ENCODE measurements around the gene ANKRD33. TPM values are rescaled to one million over a fixed set of nuclear protein-coding genes. Genes with fewer than 3 reads are reported as not detected.

Gene ANKRD33
- total RNA-seq, 1 experiment from 2014 or later = 0.81 TPM

DNA sequence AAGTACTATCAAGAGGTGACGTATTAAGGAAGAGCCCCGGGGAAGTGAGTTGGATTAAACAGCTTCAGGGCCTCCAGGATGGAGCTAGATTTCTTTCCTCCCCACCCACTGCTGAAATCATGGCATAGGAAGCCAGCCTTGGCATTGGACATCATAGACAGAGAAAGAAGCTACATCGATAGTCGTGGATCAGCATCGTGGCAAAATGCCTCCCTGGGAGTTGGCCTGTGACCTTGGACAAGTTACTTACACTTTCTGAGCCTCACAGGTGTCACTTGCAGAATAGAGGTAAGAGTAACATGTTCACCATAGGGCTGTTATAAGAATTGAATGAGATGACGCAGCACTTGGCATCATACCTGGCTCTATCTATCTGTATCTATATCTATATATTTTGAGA is 5.9 kb downstream of the ANKRD33 start:
- Histone ChIP-seq H3K27ac (ENCODE audit: insufficient read length, low read depth, low read length) (no peak overlapping the region), H3K79me2 (ENCODE audit: insufficient read depth, low read length) (no peaks in the 10 kb centered on the region), H3K4me1 (ENCODE audit: insufficient read depth, low read length) (no peaks in the 10 kb centered on the region), H3K27me3 (ENCODE audit: insufficient read depth, low read length) (peaks cover 2% of the 10 kb centered on the region; the same call in 1 of the 2 replicates), H4K20me1 (ENCODE audit: control insufficient read depth, insufficient read depth, insufficient read length) (no peaks in the 10 kb centered on the region), H3K18ac (ENCODE audit: insufficient read length, low read depth, low read length) (no peak overlapping the region), H2BK20ac (ENCODE audit: low read depth, low read length, poor library complexity, severe bottlenecking) (no peak overlapping the region), H3T11ph (ENCODE audit: low read length) (no peak overlapping the region), H2BK12ac (ENCODE audit: insufficient read length, low read depth, low read length) (no peak overlapping the region), H3K56ac (ENCODE audit: insufficient read length, low read depth, low read length) (no peak overlapping the region), H2BK120ac (ENCODE audit: low read depth, low read length, poor library complexity, severe bottlenecking) (no peak overlapping the region), H4K5ac (ENCODE audit: insufficient read length, low read depth, low read length) (no peak overlapping the region), H3K9ac (ENCODE audit: extremely low read depth, insufficient read length, low read length) (no peak overlapping the region), H3K4me2 (ENCODE audit: insufficient read depth, insufficient read length, low read length) (no peak overlapping the region), H3K79me1 (ENCODE audit: insufficient read depth, low read depth, low read length, poor library complexity, severe bottlenecking) (no peaks in the 10 kb centered on the region), H3K14ac (ENCODE audit: insufficient read depth, low read length) (no peak overlapping the region), H4K91ac (ENCODE audit: insufficient read length, low read depth, low read length) (no peak overlapping the region), H2BK5ac (ENCODE audit: insufficient read length, low read length) (no peak overlapping the region), H2AK5ac (ENCODE audit: insufficient read length, low read length) (no peak overlapping the region), H2AFZ (ENCODE audit: low read length) (no peak overlapping the region), H3K9me3 (ENCODE audit: control insufficient read depth, low read depth, low read length) (no peaks in the 10 kb centered on the region), H3K23ac (ENCODE audit: insufficient read length, low read depth, low read length) (no peak overlapping the region), H3K23me2 (ENCODE audit: insufficient read length, low read depth, low read length, poor library complexity, severe bottlenecking) (no peaks in the 10 kb centered on the region), H4K8ac (replicated peaks; ENCODE audit: insufficient read length, low read depth, low read length) (no peak overlapping the region), H2BK15ac (ENCODE audit: low read depth, low read length) (no peak overlapping the region), H3K4ac (ENCODE audit: low read depth, low read length) (no peak overlapping the region)
- WGBS (ENCODE audit: extremely low coverage, insufficient read length, low lambda C conversion rate) = no CpG with 5 or more reads among the region's 6 CpGs
- peaks cover 17 to 27% of the 10 kb centered on the region in 2 experiments for H3K4me1 Mint-ChIP-seq
- no peak overlapping the region for H3K27ac Mint-ChIP-seq
- H3K36me3 Mint-ChIP-seq (ENCODE audit: insufficient read depth in 1 of 3, low read depth in 3 of 3) = no peaks in the 10 kb centered on the region; a peak in 1 of 7 replicates
- H3K9me3 Mint-ChIP-seq = no peaks in the 10 kb centered on the region
- H3K27me3 Mint-ChIP-seq (ENCODE audit: low read depth) = peaks cover 14% of the 10 kb centered on the region
- TF ChIP-seq, protein P1, sequence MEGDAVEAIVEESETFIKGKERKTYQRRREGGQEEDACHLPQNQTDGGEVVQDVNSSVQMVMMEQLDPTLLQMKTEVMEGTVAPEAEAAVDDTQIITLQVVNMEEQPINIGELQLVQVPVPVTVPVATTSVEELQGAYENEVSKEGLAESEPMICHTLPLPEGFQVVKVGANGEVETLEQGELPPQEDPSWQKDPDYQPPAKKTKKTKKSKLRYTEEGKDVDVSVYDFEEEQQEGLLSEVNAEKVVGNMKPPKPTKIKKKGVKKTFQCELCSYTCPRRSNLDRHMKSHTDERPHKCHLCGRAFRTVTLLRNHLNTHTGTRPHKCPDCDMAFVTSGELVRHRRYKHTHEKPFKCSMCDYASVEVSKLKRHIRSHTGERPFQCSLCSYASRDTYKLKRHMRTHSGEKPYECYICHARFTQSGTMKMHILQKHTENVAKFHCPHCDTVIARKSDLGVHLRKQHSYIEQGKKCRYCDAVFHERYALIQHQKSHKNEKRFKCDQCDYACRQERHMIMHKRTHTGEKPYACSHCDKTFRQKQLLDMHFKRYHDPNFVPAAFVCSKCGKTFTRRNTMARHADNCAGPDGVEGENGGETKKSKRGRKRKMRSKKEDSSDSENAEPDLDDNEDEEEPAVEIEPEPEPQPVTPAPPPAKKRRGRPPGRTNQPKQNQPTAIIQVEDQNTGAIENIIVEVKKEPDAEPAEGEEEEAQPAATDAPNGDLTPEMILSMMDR (conservative IDR thresholded peaks at IDR 0.05) = no peak
- H3K4me3 Mint-ChIP-seq = no peak overlapping the region
- no peak for DNase-seq

Data from H9 (cell line).